Neural progenitor cell (in vitro differentiated cells): Measurements from ENCODE around the gene WDR74. TPM values are rescaled to one million over a fixed set of nuclear protein-coding genes. Genes with fewer than 3 reads are reported as not detected.

Experiments
- DNase-seq: peaks from one replicate; pipeline ENCODE4 v3.0.0-alpha.2; 2016; ENCODE audit warnings: low spot score
- H2AFZ ChIP-seq: fragments of 200-600 bp; sonication (generic); replicated peaks from 2 replicates; pipeline ENCODE4 v1.6.1; 2016; ENCODE audit warnings: antibody characterized with exemption
- H3F3A ChIP-seq: fragments of 200-600 bp; sonication (generic); 2 replicates; pipeline ENCODE4 v1.6.1; 2016; ENCODE audit warnings: antibody characterized with exemption, low read depth
- H3K27ac ChIP-seq: fragments of 200-600 bp; sonication (generic); 2 replicates; pipeline ENCODE4 v1.5.1; 2016; ENCODE audit warnings: mild to moderate bottlenecking
- H3K27me3 ChIP-seq: fragments of 200-600 bp; sonication (generic); 2 replicates; pipeline ENCODE4 v1.6.1; 2016; ENCODE audit warnings: mild to moderate bottlenecking, moderate library complexity
- H3K36me3 ChIP-seq: fragments of 200-600 bp; sonication (generic); 2 replicates; pipeline ENCODE4 v1.5.1; 2016
- H3K4me1 ChIP-seq: fragments of 200-600 bp; sonication (generic); 2 replicates; pipeline ENCODE4 v1.6.1; 2016; ENCODE audit warnings: mixed run types
- H3K4me2 ChIP-seq: fragments of 200-600 bp; sonication (generic); 2 replicates; pipeline ENCODE4 v1.6.1; 2016
- H3K4me3 ChIP-seq: fragments of 200-600 bp; sonication (generic); 2 replicates; pipeline ENCODE4 v1.5.1; 2016
- H3K79me2 ChIP-seq: fragments of 200-600 bp; sonication (generic); 2 replicates; pipeline ENCODE4 v1.6.1; 2016; ENCODE audit warnings: low read depth
- H3K9ac ChIP-seq: fragments of 200-600 bp; sonication (generic); 2 replicates; pipeline ENCODE4 v1.6.1; 2016
- H3K9me3 ChIP-seq: fragments of 200-600 bp; sonication (generic); 2 replicates; pipeline ENCODE4 v1.5.1; 2016; ENCODE audit warnings: low read depth
- H4K20me1 ChIP-seq: fragments of 200-600 bp; sonication (generic); 2 replicates; pipeline ENCODE4 v1.6.1; 2016; ENCODE audit warnings: low read depth
- H3K27ac Mint-ChIP-seq: 3 replicates; pipeline ENCODE4 v1.8.0; 2021; ENCODE audit warnings: mixed read lengths
- H3K27me3 Mint-ChIP-seq: 2 replicates; pipeline ENCODE4 v1.8.0; 2022; ENCODE audit warnings: low read depth, mild to moderate bottlenecking, inconsistent platforms, moderate library complexity, mixed read lengths; ENCODE audit not compliant: insufficient read depth
- H3K36me3 Mint-ChIP-seq: 3 replicates; pipeline ENCODE4 v1.8.0; 2021; ENCODE audit warnings: mixed read lengths
- H3K4me1 Mint-ChIP-seq: 3 replicates; pipeline ENCODE4 v1.8.0; 2021; ENCODE audit warnings: mixed read lengths
- H3K4me3 Mint-ChIP-seq: 3 replicates; pipeline ENCODE4 v1.8.0; 2021; ENCODE audit warnings: mild to moderate bottlenecking, moderate library complexity, mixed read lengths
- H3K9me3 Mint-ChIP-seq: 3 replicates; pipeline ENCODE4 v1.8.0; 2020; ENCODE audit warnings: mixed read lengths
- CTCF ChIP-seq: fragments of 200-600 bp; sonication (generic); IDR thresholded peaks from 2 replicates; pipeline ENCODE4 v1.5.1; 2017; ENCODE audit warnings: antibody characterized with exemption, mild to moderate bottlenecking
- EZH2 ChIP-seq: fragments of 200-600 bp; sonication (generic); IDR thresholded peaks from 2 replicates; pipeline ENCODE4 v1.6.1; 2017; ENCODE audit warnings: antibody characterized with exemption, mild to moderate bottlenecking, moderate library complexity
- EZH2phosphoT487 ChIP-seq: fragments of 200-600 bp; sonication (generic); IDR thresholded peaks from 2 replicates; pipeline ENCODE4 v1.6.1; 2017; ENCODE audit warnings: antibody characterized with exemption
- total RNA-seq: library from RNA; depleted of rRNA; stranded (reverse); fragments of >200 nt; gene quantifications from 2 replicates; pipeline ENCODE4 v1.2.3, GENCODE V29; 2015; ENCODE audit warnings: low replicate concordance

The WDR74 gene
- total RNA-seq, 1 donor from 2014 or later: 40.0 TPM

GRCh38 chr11:62855571-62856332 lies 16.4 kb upstream of the WDR74 start:
- Mint-ChIP-seq H3K27me3 (peaks cover 9% of the 10 kb centered on the region), H3K36me3 (peaks cover 43% of the 10 kb centered on the region), H3K27ac (peak overlapping the region; percentile 98), H3K9me3 (no peaks in the 10 kb centered on the region), H3K4me3 (peak overlapping the region; percentile 99), H3K4me1 (peaks cover 63% of the 10 kb centered on the region)
- Histone ChIP-seq H4K20me1 (peaks cover 61% of the 10 kb centered on the region), H3K27me3 (no peaks in the 10 kb centered on the region), H3K9me3 (no peaks in the 10 kb centered on the region), H3K79me2 (peaks cover 89% of the 10 kb centered on the region), H3K27ac (peak overlapping the region; percentile 75), H3K36me3 (peaks cover 33% of the 10 kb centered on the region), H3K9ac (peak overlapping the region; percentile 95), H3K4me3 (peak overlapping the region; percentile 87), H3F3A (peaks cover 72% of the 10 kb centered on the region), H3K4me2 (peak overlapping the region; percentile 91), H2AFZ (peak overlapping the region; percentile 40), H3K4me1 (peaks cover 26% of the 10 kb centered on the region)
- peak; percentile 99 for DNase-seq
- no peak for TF ChIP-seq EZH2phosphoT487
- TF ChIP-seq CTCF: no peak
- no peak for TF ChIP-seq EZH2

DNA sequence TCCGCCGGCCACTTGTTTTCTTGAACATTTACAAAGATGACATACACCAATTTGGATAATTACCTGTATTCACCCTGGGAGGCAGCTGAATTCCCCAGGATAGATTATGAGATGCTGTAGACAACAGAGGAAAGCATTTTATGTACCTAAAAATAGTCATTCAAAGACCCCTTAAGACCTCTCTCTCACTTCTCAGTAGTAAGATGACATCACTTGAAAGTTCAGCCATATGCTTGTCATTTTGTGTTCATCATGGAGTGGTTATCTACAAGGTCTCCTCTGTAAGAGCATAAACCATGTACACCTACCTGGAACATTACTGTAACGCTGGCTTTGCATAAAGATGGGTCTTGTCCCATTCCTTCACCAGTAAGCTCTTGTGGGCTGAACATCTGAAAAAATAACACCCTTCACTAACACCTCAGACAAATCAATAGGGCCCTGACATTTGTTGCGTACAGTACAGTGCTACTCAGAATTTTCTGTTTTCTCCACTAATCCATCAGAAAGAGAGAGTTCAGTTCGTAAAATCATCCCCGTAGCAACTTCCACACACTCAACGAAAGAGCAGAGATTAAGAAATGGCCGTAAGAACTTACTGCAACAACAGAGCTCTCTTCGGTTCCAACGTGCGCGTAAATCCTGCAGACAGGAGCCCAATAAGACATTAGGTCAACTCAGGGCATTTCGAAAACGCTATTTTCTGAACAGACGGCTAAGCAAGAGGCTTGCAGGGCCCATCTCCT lies 15.6 kb upstream of the WDR74 start:
- no peaks in the 10 kb centered on the region for H3K9me3 Mint-ChIP-seq
- peak overlapping the region; percentile 99 for H3K4me3 Mint-ChIP-seq
- peak overlapping the region; percentile 98 for H3K27ac Mint-ChIP-seq
- no peak for DNase-seq
- Histone ChIP-seq H3K4me2 (peak overlapping the region; percentile 89), H3K79me2 (peaks cover 82% of the 10 kb centered on the region), H3K9me3 (no peaks in the 10 kb centered on the region), H3K27ac (peak overlapping the region; percentile 62), H3K36me3 (peaks cover 33% of the 10 kb centered on the region), H3F3A (peaks cover 71% of the 10 kb centered on the region), H3K27me3 (no peaks in the 10 kb centered on the region), H2AFZ (no peak overlapping the region), H3K4me1 (peaks cover 26% of the 10 kb centered on the region), H3K9ac (peak overlapping the region; percentile 95), H3K4me3 (peak overlapping the region; percentile 87), H4K20me1 (peaks cover 60% of the 10 kb centered on the region)
- H3K4me1 Mint-ChIP-seq: peaks cover 58% of the 10 kb centered on the region
- H3K36me3 Mint-ChIP-seq: peaks cover 43% of the 10 kb centered on the region
- H3K27me3 Mint-ChIP-seq: peaks cover 9% of the 10 kb centered on the region
- TF ChIP-seq CTCF (no peak), EZH2phosphoT487 (no peak), EZH2 (no peak)

- Histone ChIP-seq H3F3A (peaks cover 72% of the 10 kb centered on the region), H2AFZ (no peak overlapping the region), H3K27ac (peak overlapping the region; percentile 70), H3K27me3 (no peaks in the 10 kb centered on the region), H3K4me2 (peak overlapping the region; percentile 89), H3K36me3 (peaks cover 33% of the 10 kb centered on the region), H3K9me3 (no peaks in the 10 kb centered on the region), H3K4me1 (peaks cover 26% of the 10 kb centered on the region), H4K20me1 (peaks cover 54% of the 10 kb centered on the region), H3K4me3 (peak overlapping the region; percentile 87), H3K79me2 (peaks cover 74% of the 10 kb centered on the region), H3K9ac (peak overlapping the region; percentile 95)
- Mint-ChIP-seq H3K36me3 (peaks cover 37% of the 10 kb centered on the region), H3K9me3 (no peaks in the 10 kb centered on the region), H3K4me1 (peaks cover 50% of the 10 kb centered on the region), H3K4me3 (peak overlapping the region; percentile 99), H3K27me3 (peaks cover 9% of the 10 kb centered on the region), H3K27ac (no peak overlapping the region)
- no peak for DNase-seq
- TF ChIP-seq EZH2phosphoT487 (no peak), EZH2 (no peak), CTCF (no peak)
Measured at GRCh38 chr11:62854013-62854824, 14.8 kb upstream of the WDR74 start.
